ENCODE results near the gene NFE2L3.
"Not testable (repeated sequence)": the region's sequence is repeated elsewhere in the genome, so short reads cannot be mapped to it uniquely, and the experiment has no call there.

NFE2L3 gene

GRCh38 chr7:26169271-26169670 is 17.3 kb downstream of the NFE2L3 start:
- no peak for DNase-seq

GRCh38 chr7:26170663-26171062 is 18.7 kb downstream of the NFE2L3 start:
- no peak for DNase-seq

- no peak for DNase-seq
Observed at GRCh38 chr7:26171601-26172000, 19.6 kb downstream of the NFE2L3 start.

GRCh38 chr7:26172048-26172447 is 20.1 kb downstream of the NFE2L3 start:
- no peak for DNase-seq

- not testable (repeated sequence) for DNase-seq
Observed at GRCh38 chr7:26175903-26176302, 23.9 kb downstream of the NFE2L3 start.

- DNase-seq: not testable (repeated sequence)
Observed at GRCh38 chr7:26176696-26177095, 24.7 kb downstream of the NFE2L3 start.

GRCh38 chr7:26177269-26177668 is 25.3 kb downstream of the NFE2L3 start:
- DNase-seq: not testable (repeated sequence)

- no peak for DNase-seq
Observed at GRCh38 chr7:26178272-26178960, 26.4 kb downstream of the NFE2L3 start.

- DNase-seq: no peak
Observed at GRCh38 chr7:26179422-26179821, 27.4 kb downstream of the NFE2L3 start.

- no peak for DNase-seq
Observed at GRCh38 chr7:26179826-26180497, 28.0 kb downstream of the NFE2L3 start.

GRCh38 chr7:26180792-26181198 is 28.8 kb downstream of the NFE2L3 start:
- DNase-seq: no peak

- DNase-seq: no peak
Observed at GRCh38 chr7:26181474-26182227, 29.7 kb downstream of the NFE2L3 start.

- DNase-seq: no peak
Observed at GRCh38 chr7:26182283-26182682, 30.3 kb downstream of the NFE2L3 start.

GRCh38 chr7:26182706-26183105 is 30.7 kb downstream of the NFE2L3 start:
- DNase-seq: no peak

GRCh38 chr7:26183545-26184280 is 31.7 kb downstream of the NFE2L3 start:
- no peak for DNase-seq

- DNase-seq: not testable (repeated sequence)
Observed at GRCh38 chr7:26184281-26185101, 32.5 kb downstream of the NFE2L3 start.

GRCh38 chr7:26185131-26185843 is 33.3 kb downstream of the NFE2L3 start:
- DNase-seq: no peak

- no peak for DNase-seq
Observed at GRCh38 chr7:26185844-26186180, 33.8 kb downstream of the NFE2L3 start.

- no peak for DNase-seq
Observed at GRCh38 chr7:26186364-26187311, 34.6 kb downstream of the NFE2L3 start.

All from femur (tissue), 1 donor.